Measurements from ENCODE around the gene DST. TPM values are rescaled to one million over a fixed set of nuclear protein-coding genes. Genes with fewer than 3 reads are reported as not detected.
"Not testable (repeated sequence)": the region's sequence is repeated elsewhere in the genome, so short reads cannot be mapped to it uniquely, and the experiment has no call there.

The DST gene
- total RNA-seq, 1 donor from 2014 or later, result 526 TPM

GRCh38 chr6:56667336-56667735 is 24.6 kb upstream of the DST start:
- DNase-seq (ENCODE audit: low spot score), result no peak

GRCh38 chr6:56664029-56664428 is 21.3 kb upstream of the DST start:
- ATAC-seq (no peak), DNase-seq (ENCODE audit: low spot score) (no peak)
- intact Hi-C loops (cut with DNase I), result no loop called here

More at GRCh38 chr6:56667336-56667735, 24.6 kb upstream of the DST start:
- intact Hi-C loops (cut with DNase I), result no loop called here
- ATAC-seq, result no peak

GRCh38 chr6:56663344-56663743 is 20.7 kb upstream of the DST start:
- peak; percentile 15 for ATAC-seq

GRCh38 chr6:56661338-56661737 is 18.6 kb upstream of the DST start:
- ATAC-seq; DNase-seq (ENCODE audit: low spot score); intact Hi-C loops (cut with DNase I): not testable (repeated sequence)

More at GRCh38 chr6:56663344-56663743, 20.7 kb upstream of the DST start:
- DNase-seq (ENCODE audit: low spot score), result no peak
- intact Hi-C loops (cut with DNase I), result no loop called here

GRCh38 chr6:56660381-56660730 is 17.7 kb upstream of the DST start:
- ATAC-seq (no peak), DNase-seq (ENCODE audit: low spot score) (no peak)
- intact Hi-C loops (cut with DNase I), result no loop called here

GRCh38 chr6:56659721-56660380 is 17.2 kb upstream of the DST start:
- ATAC-seq (peak; percentile 63), DNase-seq (ENCODE audit: low spot score) (no peak)
- intact Hi-C loops (cut with DNase I), result no loop called here

GRCh38 chr6:56658326-56658725 is 15.6 kb upstream of the DST start:
- intact Hi-C loops (cut with DNase I), result no loop called here
- no peak for DNase-seq (ENCODE audit: low spot score)
- ATAC-seq, result no peak

GRCh38 chr6:56657354-56657753 is 14.7 kb upstream of the DST start:
- ATAC-seq, result peak; percentile 18

GRCh38 chr6:56656466-56656865 is 13.8 kb upstream of the DST start:
- ATAC-seq (no peak), DNase-seq (ENCODE audit: low spot score) (no peak)
- intact Hi-C loops (cut with DNase I), result no loop called here

More at GRCh38 chr6:56657354-56657753, 14.7 kb upstream of the DST start:
- DNase-seq (ENCODE audit: low spot score), result no peak
- intact Hi-C loops (cut with DNase I), result no loop called here

GRCh38 chr6:56655996-56656395 is 13.3 kb upstream of the DST start:
- DNase-seq (ENCODE audit: low spot score) (no peak), ATAC-seq (no peak)
- intact Hi-C loops (cut with DNase I), result no loop called here

GRCh38 chr6:56655249-56655648 is 12.6 kb upstream of the DST start:
- intact Hi-C loops (cut with DNase I), result no loop called here
- DNase-seq (ENCODE audit: low spot score), result no peak
- ATAC-seq, result no peak

GRCh38 chr6:56652994-56653393 is 10.3 kb upstream of the DST start:
- peak; percentile 70 for ATAC-seq
- intact Hi-C loops (cut with DNase I), result no loop called here

GRCh38 chr6:56652231-56652630 is 9.5 kb upstream of the DST start:
- intact Hi-C loops (cut with DNase I), result no loop called here
- DNase-seq (ENCODE audit: low spot score) (no peak), ATAC-seq (no peak)

More at GRCh38 chr6:56652994-56653393, 10.3 kb upstream of the DST start:
- DNase-seq (ENCODE audit: low spot score), result no peak

- intact Hi-C loops (cut with DNase I), result no loop called here
- no peak for ATAC-seq
- no peak for DNase-seq (ENCODE audit: low spot score)
These were observed 7.5 kb upstream of the DST start for GRCh38 chr6:56650191-56650590.

- intact Hi-C loops (cut with DNase I), result no loop called here
- ATAC-seq, result no peak
These were observed 7.1 kb upstream of the DST start for GRCh38 chr6:56649782-56650181.

GRCh38 chr6:56649053-56649769 is 6.5 kb upstream of the DST start:
- no peak for DNase-seq (ENCODE audit: low spot score)
- intact Hi-C loops (cut with DNase I), result no loop called here
- ATAC-seq, result no peak

More at GRCh38 chr6:56649782-56650181, 7.1 kb upstream of the DST start:
- DNase-seq (ENCODE audit: low spot score), result no peak

- DNase-seq (ENCODE audit: low spot score) (no peak), ATAC-seq (no peak)
- intact Hi-C loops (cut with DNase I), result no loop called here
These were observed 4.6 kb upstream of the DST start for GRCh38 chr6:56647172-56647762.

GRCh38 chr6:56644366-56644765 is 1.7 kb upstream of the DST start:
- no peak for DNase-seq (ENCODE audit: low spot score)
- ATAC-seq, result no peak
- intact Hi-C loops (cut with DNase I), result no loop called here

GRCh38 chr6:56643379-56644089 is 845 bp upstream of the DST start:
- ATAC-seq, result no peak
- no peak for DNase-seq (ENCODE audit: low spot score)
- intact Hi-C loops (cut with DNase I), result no loop called here

- intact Hi-C loops (cut with DNase I), result no loop called here
- no peak for DNase-seq (ENCODE audit: low spot score)
- no peak for ATAC-seq
These were observed 2.3 kb downstream of the DST start for GRCh38 chr6:56640374-56640773.
